RCC 7860 (cell line): ENCODE measurements around the gene EBLN2.

Source experiments
- DNase-seq: peaks from one replicate; pipeline ENCODE4 v3.0.0-alpha.2; 2015; ENCODE audit warnings: low spot score
- FAIRE-seq: peaks from 2 replicates; lab custom pipeline; 2012; peaks lifted over from hg19 to GRCh38; lab: Jason Lieb, UNC

EBLN2 gene

GRCh38 chr3:73100741-73101559, 39.5 kb downstream of the EBLN2 start:
- no peak for FAIRE-seq
- DNase-seq, result peak; percentile 50

- FAIRE-seq (no peak), DNase-seq (no peak)
These were observed 40.4 kb downstream of the EBLN2 start for GRCh38 chr3:73101881-73102280.

DNA sequence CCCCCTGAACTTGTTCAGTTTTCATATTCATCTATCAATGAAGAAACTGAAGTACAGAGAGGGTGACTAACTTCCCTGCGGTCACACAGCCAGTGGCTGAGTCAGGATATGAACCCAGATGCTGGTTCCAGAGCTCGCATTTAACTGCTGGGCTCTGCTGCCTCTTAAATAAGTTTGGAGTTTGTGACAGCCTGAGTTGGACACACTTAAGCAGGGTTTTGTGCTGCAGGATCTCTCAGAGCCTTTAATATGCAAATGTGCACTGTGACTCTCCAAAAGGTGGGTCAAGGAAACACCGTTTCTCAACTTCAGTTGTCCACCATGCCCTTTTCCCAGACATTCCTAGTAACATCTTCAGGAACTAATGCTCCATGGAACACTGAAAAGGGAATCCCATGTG, 45.8 kb downstream of the EBLN2 start:
- DNase-seq, result no peak
- FAIRE-seq, result no peak

GRCh38 chr3:73107676-73108187, 46.3 kb downstream of the EBLN2 start:
- FAIRE-seq (no peak), DNase-seq (no peak)

GRCh38 chr3:73108750-73109149, 47.3 kb downstream of the EBLN2 start:
- DNase-seq, result no peak
- FAIRE-seq, result no peak

- FAIRE-seq, result peak; percentile 95
- no peak for DNase-seq
These were observed 49.1 kb downstream of the EBLN2 start for GRCh38 chr3:73110530-73110929.
